H9 (cell line): ENCODE data around the gene RCAN2. TPM values are rescaled to one million over a fixed set of nuclear protein-coding genes. Genes with fewer than 3 reads are reported as not detected.

Experiments used
- DNase-seq: peaks from one replicate; pipeline ENCODE4 v3.0.0-alpha.2; 2017
- H2AFZ ChIP-seq: one replicate; pipeline ENCODE4 v1.6.1; 2013; ENCODE audit warnings: mild to moderate bottlenecking, low read length, control low read depth, moderate library complexity
- H2AK5ac ChIP-seq: 2 replicates; pipeline ENCODE4 v1.6.1; 2013; ENCODE audit warnings: low read length, control low read depth, mixed read lengths; ENCODE audit not compliant: insufficient read length
- H2BK120ac ChIP-seq: one replicate; pipeline ENCODE4 v1.6.1; 2013; ENCODE audit warnings: low read depth, mild to moderate bottlenecking, low read length, control low read depth, inconsistent platforms; ENCODE audit not compliant: poor library complexity, severe bottlenecking
- H2BK12ac ChIP-seq: 2 replicates; pipeline ENCODE4 v1.6.1; 2013; ENCODE audit warnings: low read length, control low read depth, mixed read lengths, low read depth; ENCODE audit not compliant: insufficient read length
- H2BK15ac ChIP-seq: 2 replicates; pipeline ENCODE4 v1.6.1; 2013; ENCODE audit warnings: low read depth, low read length, control low read depth
- H2BK20ac ChIP-seq: one replicate; pipeline ENCODE4 v1.6.1; 2013; ENCODE audit warnings: low read depth, mild to moderate bottlenecking, low read length, control low read depth, inconsistent platforms; ENCODE audit not compliant: poor library complexity, severe bottlenecking
- H2BK5ac ChIP-seq: 2 replicates; pipeline ENCODE4 v1.6.1; 2013; ENCODE audit warnings: low read length, control low read depth, mixed read lengths; ENCODE audit not compliant: insufficient read length
- H3K14ac ChIP-seq: 2 replicates; pipeline ENCODE4 v1.6.1; 2013; ENCODE audit warnings: low read length, control low read depth; ENCODE audit not compliant: insufficient read depth
- H3K18ac ChIP-seq: 2 replicates; pipeline ENCODE4 v1.6.1; 2013; ENCODE audit warnings: low read depth, mild to moderate bottlenecking, mixed read lengths, low read length, control low read depth; ENCODE audit not compliant: insufficient read length
- H3K23ac ChIP-seq: 2 replicates; pipeline ENCODE4 v1.6.1; 2013; ENCODE audit warnings: low read length, control low read depth, mixed read lengths, low read depth; ENCODE audit not compliant: insufficient read length
- H3K23me2 ChIP-seq: 2 replicates; pipeline ENCODE4 v1.6.1; 2013; ENCODE audit warnings: low read depth, mild to moderate bottlenecking, mixed read lengths, low read length, control low read depth; ENCODE audit not compliant: insufficient read length, poor library complexity, severe bottlenecking
- H3K27ac ChIP-seq: 2 replicates; pipeline ENCODE4 v1.5.1; 2013; ENCODE audit warnings: low read length, control low read depth, mixed read lengths, low read depth; ENCODE audit not compliant: insufficient read length
- H3K27me3 ChIP-seq: 2 replicates; pipeline ENCODE4 v1.6.1; 2013; ENCODE audit warnings: low read length, control low read depth, inconsistent platforms; ENCODE audit not compliant: insufficient read depth
- H3K4ac ChIP-seq: 2 replicates; pipeline ENCODE4 v1.6.1; 2013; ENCODE audit warnings: low read depth, mild to moderate bottlenecking, control low read depth, inconsistent platforms, low read length, moderate library complexity
- H3K4me1 ChIP-seq: 2 replicates; pipeline ENCODE4 v1.6.1; 2013; ENCODE audit warnings: low read length, control low read depth, inconsistent platforms; ENCODE audit not compliant: insufficient read depth
- H3K4me2 ChIP-seq: 2 replicates; pipeline ENCODE4 v1.6.1; 2013; ENCODE audit warnings: low read length, control low read depth, mixed read lengths; ENCODE audit not compliant: insufficient read length, insufficient read depth
- H3K56ac ChIP-seq: 2 replicates; pipeline ENCODE4 v1.6.1; 2013; ENCODE audit warnings: low read depth, mild to moderate bottlenecking, mixed read lengths, low read length, control low read depth; ENCODE audit not compliant: insufficient read length
- H3K79me1 ChIP-seq: 2 replicates; pipeline ENCODE4 v1.6.1; 2013; ENCODE audit warnings: low read depth, mild to moderate bottlenecking, moderate library complexity, low read length, control low read depth, inconsistent platforms; ENCODE audit not compliant: insufficient read depth, poor library complexity, severe bottlenecking
- H3K79me2 ChIP-seq: 2 replicates; pipeline ENCODE4 v1.6.1; 2013; ENCODE audit warnings: low read length, control low read depth, inconsistent platforms; ENCODE audit not compliant: insufficient read depth
- H3K9ac ChIP-seq: 2 replicates; pipeline ENCODE4 v1.6.1; 2013; ENCODE audit warnings: low read length, control low read depth, mixed read lengths; ENCODE audit not compliant: insufficient read length; ENCODE audit errors: extremely low read depth
- H3K9me3 ChIP-seq: one replicate; pipeline ENCODE4 v1.6.1; 2013; ENCODE audit warnings: low read depth, low read length, inconsistent platforms; ENCODE audit not compliant: control insufficient read depth
- H3T11ph ChIP-seq: one replicate; pipeline ENCODE4 v1.6.1; 2013; ENCODE audit warnings: mild to moderate bottlenecking, low read length, control low read depth, inconsistent platforms
- H4K20me1 ChIP-seq: one replicate; pipeline ENCODE4 v1.6.1; 2013; ENCODE audit not compliant: control insufficient read depth, insufficient read length, insufficient read depth
- H4K5ac ChIP-seq: 2 replicates; pipeline ENCODE4 v1.6.1; 2013; ENCODE audit warnings: low read depth, mild to moderate bottlenecking, mixed read lengths, low read length, control low read depth; ENCODE audit not compliant: insufficient read length
- H4K8ac ChIP-seq: replicated peaks from 2 replicates; pipeline ENCODE4 v1.6.1; 2013; ENCODE audit warnings: low read length, control low read depth, mixed read lengths, low read depth; ENCODE audit not compliant: insufficient read length
- H4K91ac ChIP-seq: 2 replicates; pipeline ENCODE4 v1.6.1; 2013; ENCODE audit warnings: low read depth, mild to moderate bottlenecking, moderate library complexity, mixed read lengths, low read length, control low read depth; ENCODE audit not compliant: insufficient read length
- H3K27ac Mint-ChIP-seq, 3 experiments: 2 replicates in 2 of 3; 3 replicates in 1 of 3; pipeline ENCODE4 v1.8.0; 2020 to 2021; ENCODE audit warnings: mixed read lengths in 3 of 3, mild to moderate bottlenecking in 1 of 3, moderate library complexity in 1 of 3
- H3K27me3 Mint-ChIP-seq: 2 replicates; pipeline ENCODE4 v1.8.0; 2021; ENCODE audit warnings: low read depth, mild to moderate bottlenecking, moderate library complexity, mixed read lengths
- H3K36me3 Mint-ChIP-seq, 3 experiments: 2 replicates in 2 of 3; 3 replicates in 1 of 3; pipeline ENCODE4 v1.8.0; 2020 to 2021; ENCODE audit warnings: low read depth in 3 of 3, mixed read lengths in 3 of 3; ENCODE audit not compliant: insufficient read depth in 1 of 3
- H3K4me1 Mint-ChIP-seq, 2 experiments: 2 replicates each; pipeline ENCODE4 v1.8.0; 2020; ENCODE audit warnings: mixed read lengths in 2 of 2
- H3K4me3 Mint-ChIP-seq, 2 experiments: 2 replicates in 1 of 2; 3 replicates in 1 of 2; pipeline ENCODE4 v1.8.0; 2020 to 2021; ENCODE audit warnings: mild to moderate bottlenecking in 2 of 2, mixed read lengths in 2 of 2, moderate library complexity in 1 of 2
- H3K9me3 Mint-ChIP-seq, 2 experiments: 2 replicates in 1 of 2; 3 replicates in 1 of 2; pipeline ENCODE4 v1.8.0; 2020; ENCODE audit warnings: mild to moderate bottlenecking in 2 of 2, mixed read lengths in 2 of 2, moderate library complexity in 1 of 2
- CTCF ChIP-seq: fragments of 200-600 bp; sonication (generic); conservative IDR thresholded peaks from 3 replicates; pipeline ENCODE4 v1.8.0; 2021; ENCODE audit warnings: antibody characterized with exemption, mild to moderate bottlenecking
- WGBS: extraction: QIAGEN DNeasy Blood & Tissue Kit; methylation state at CpG from one replicate; pipeline ENCODE4 v1.1.7; 2013; ENCODE audit warnings: missing lambda C conversion rate, low lambda C conversion rate, mixed read lengths; ENCODE audit not compliant: insufficient read length; ENCODE audit errors: extremely low coverage; 5-methylcytosine and 5-hydroxymethylcytosine counted together
- total RNA-seq: library from RNA; stranded (reverse); gene quantifications from 2 replicates; pipeline ENCODE4 v1.2.1, GENCODE V29; 2021

RCAN2 gene
- total RNA-seq, 1 experiment from 2014 or later: 3.0 TPM

DNA sequence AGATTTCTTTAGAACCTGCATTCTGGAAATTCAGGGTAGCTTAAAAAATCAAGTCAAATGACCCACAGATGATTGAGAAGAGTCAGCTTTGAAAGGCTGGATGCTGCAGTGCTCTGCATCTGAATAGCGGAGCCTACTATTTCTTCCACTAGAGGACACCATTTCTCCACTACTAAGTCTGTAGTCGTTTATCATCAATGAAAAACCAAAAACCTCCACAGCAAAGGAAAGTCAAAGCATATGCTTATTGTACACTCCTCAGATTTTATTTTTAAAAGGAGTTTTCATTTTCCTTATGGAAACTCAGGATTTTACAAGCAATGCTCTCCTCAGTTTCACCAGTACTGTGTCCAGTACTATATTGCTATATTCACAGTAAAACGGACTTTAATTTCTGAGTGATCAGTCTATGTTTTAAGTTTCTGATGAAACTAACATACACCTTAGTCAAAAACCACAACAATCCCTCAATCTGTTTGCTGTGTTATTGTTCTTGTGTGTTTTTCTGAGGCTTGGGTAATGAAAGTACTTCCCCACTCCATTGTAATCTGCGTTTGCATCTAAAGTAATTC is 269.9 kb downstream of the RCAN2 start:
- H3T11ph ChIP-seq: no peak overlapping the region
- no peaks in the 10 kb centered on the region for H3K4me1 ChIP-seq
- no peak overlapping the region for H4K5ac ChIP-seq
- H3K4me3 Mint-ChIP-seq: no peak overlapping the region
- H2BK15ac ChIP-seq: no peak overlapping the region
- no peak overlapping the region for H2BK5ac ChIP-seq
- H3K9me3 Mint-ChIP-seq: no peaks in the 10 kb centered on the region; a peak in 1 of 5 replicates
- H4K20me1 ChIP-seq: no peaks in the 10 kb centered on the region
- no peaks in the 10 kb centered on the region for H3K23me2 ChIP-seq
- no peak overlapping the region for H3K14ac ChIP-seq
- no peaks in the 10 kb centered on the region for H3K27me3 ChIP-seq
- H3K4ac ChIP-seq: no peak overlapping the region
- no peaks in the 10 kb centered on the region for H3K79me1 ChIP-seq
- no peak overlapping the region for H3K27ac Mint-ChIP-seq
- H3K4me1 Mint-ChIP-seq: peaks cover 4% of the 10 kb centered on the region in 2 experiments
- H3K27ac ChIP-seq: no peak overlapping the region
- peak; percentile 93 for TF ChIP-seq CTCF
- no peak overlapping the region for H3K9ac ChIP-seq
- no peak overlapping the region for H3K23ac ChIP-seq
- no peak overlapping the region for H3K56ac ChIP-seq
- H4K91ac ChIP-seq: no peak overlapping the region
- H2BK120ac ChIP-seq: no peak overlapping the region
- H3K9me3 ChIP-seq: no peaks in the 10 kb centered on the region
- H2BK20ac ChIP-seq: no peak overlapping the region
- H3K27me3 Mint-ChIP-seq: peaks cover 14% of the 10 kb centered on the region
- no peak overlapping the region for H2AK5ac ChIP-seq
- DNase-seq: no peak
- no peak overlapping the region for H4K8ac ChIP-seq
- H3K79me2 ChIP-seq: no peaks in the 10 kb centered on the region
- H2BK12ac ChIP-seq: no peak overlapping the region
- H3K4me2 ChIP-seq: no peak overlapping the region
- no CpG with 5 or more reads among the region's 4 CpGs for WGBS
- no peaks in the 10 kb centered on the region; a peak in 1 of 7 replicates for H3K36me3 Mint-ChIP-seq
- H3K18ac ChIP-seq: no peak overlapping the region
- H2AFZ ChIP-seq: no peak overlapping the region
